HepG2 (cell line): ENCODE results near the gene SPATC1L. TPM values are rescaled to one million over a fixed set of nuclear protein-coding genes. Genes with fewer than 3 reads are reported as not detected.
"Not testable (repeated sequence)": the region's sequence is repeated elsewhere in the genome, so short reads cannot be mapped to it uniquely, and the experiment has no call there.

Experiments
- ATAC-seq: fragments of 200-7000 bp; cut with Tn5 transposase; 3 replicates; pipeline ENCODE4 v1.9.1; 2020; ENCODE audit warnings: mild to moderate bottlenecking, moderate library complexity
- BruUV-seq: library from RNA; stranded (reverse); fragments of 400-500 nt; replicated peaks from 2 replicates; lab custom pipeline; 2021; lab: Mats Ljungman, UMichigan
- CTCF ChIA-PET: fragments of 300-600 bp; formaldehyde crosslinking; extraction: SDS; loops from one replicate; lab custom pipeline; 2021; ENCODE audit warnings: low total read pairs, inconsistent platforms, low intra/inter-chr PET ratio; lab: Yijun Ruan, JAX
- POLR2A ChIA-PET: fragments of 350-600 bp; sonication (Branson Sonifier 250); formaldehyde crosslinking; loops from one replicate; lab custom pipeline; 2020; ENCODE audit warnings: antibody characterized with exemption, inconsistent platforms; lab: Yijun Ruan, JAX
- DNase-seq: peaks from one replicate; pipeline ENCODE4 v3.0.0-alpha.2; 2015; ENCODE audit warnings: low spot score
- FAIRE-seq: peaks from 3 replicates; lab custom pipeline; 2011; peaks lifted over from hg19 to GRCh38; lab: Jason Lieb, UNC
- H2AFZ ChIP-seq: one replicate; pipeline ENCODE4 v1.6.1; 2011; ENCODE audit warnings: low read length, inconsistent platforms
- H3K27ac ChIP-seq: fragments of 300-600 bp; 3 replicates; pipeline ENCODE4 v1.8.0; 2011; ENCODE audit warnings: mixed run types, mild to moderate bottlenecking, mixed read lengths, low read length, inconsistent platforms; ENCODE audit not compliant: insufficient read depth; ENCODE audit errors: extremely low read length
- H3K27me3 ChIP-seq, 2 experiments: fragments of 200-600 bp in 1 of 2; 2 replicates in 1 of 2; 3 replicates in 1 of 2; pipeline versions ENCODE4 v1.6.0 to v1.8.0; 2011; ENCODE audit warnings: low read length in 2 of 2, mild to moderate bottlenecking in 2 of 2, moderate library complexity in 2 of 2, inconsistent platforms in 1 of 2; ENCODE audit not compliant: insufficient read depth in 2 of 2, control insufficient read depth in 1 of 2
- H3K36me3 ChIP-seq, 2 experiments: fragments of 200-600 bp in 1 of 2; replicated peaks in 1 of 2; 2 replicates in 1 of 2; 3 replicates in 1 of 2; pipeline versions ENCODE4 v1.5.1 to v1.8.0; 2011; ENCODE audit warnings: low read length in 2 of 2, inconsistent platforms in 1 of 2; ENCODE audit not compliant: insufficient read depth in 2 of 2, control insufficient read depth in 1 of 2
- H3K4me1 ChIP-seq: 2 replicates; pipeline ENCODE4 v1.5.1; 2012; ENCODE audit warnings: low read length, inconsistent platforms; ENCODE audit not compliant: insufficient read depth
- H3K4me2 ChIP-seq: 2 replicates; pipeline ENCODE4 v1.6.0; 2011; ENCODE audit warnings: low read depth, low read length, inconsistent platforms
- H3K4me3 ChIP-seq, 3 experiments: fragments of 200-600 bp in 1 of 3; sonication (generic), shearing (Covaris generic) in 1 of 3; replicated peaks in 1 of 3; 2 replicates each; pipeline ENCODE4 v1.5.1; 2011 to 2016; ENCODE audit warnings: low read length in 3 of 3, inconsistent platforms in 2 of 3, low read depth in 2 of 3, mild to moderate bottlenecking in 2 of 3, control low read depth in 1 of 3, mixed read lengths in 1 of 3; ENCODE audit not compliant: insufficient read depth in 1 of 3
- H3K79me2 ChIP-seq: one replicate; pipeline ENCODE4 v1.6.1; 2011; ENCODE audit warnings: low read length, inconsistent platforms; ENCODE audit not compliant: insufficient read depth
- H3K9ac ChIP-seq: 2 replicates; pipeline ENCODE4 v1.6.0; 2011; ENCODE audit warnings: mild to moderate bottlenecking, low read depth, low read length, inconsistent platforms; ENCODE audit not compliant: insufficient read depth
- H3K9me3 ChIP-seq: 2 replicates; pipeline ENCODE4 v1.5.1; 2012; ENCODE audit warnings: mild to moderate bottlenecking, low read length
- H4K20me1 ChIP-seq: 2 replicates; pipeline ENCODE4 v1.6.0; 2011; ENCODE audit warnings: inconsistent platforms, mild to moderate bottlenecking, low read length, moderate library complexity; ENCODE audit not compliant: insufficient read depth
- AFF4 ChIP-seq: sonication (generic); formaldehyde crosslinking; IDR thresholded peaks from 2 replicates; pipeline ENCODE4 v1.4.0; 2020; ENCODE audit warnings: missing genetic modification reagents
- PITX1 ChIP-seq: sonication (generic); formaldehyde crosslinking; IDR thresholded peaks from 2 replicates; pipeline ENCODE4 v1.5.1; 2020; ENCODE audit warnings: mild to moderate bottlenecking, missing genetic modification reagents
- TAF1 ChIP-seq: sonication (generic); formaldehyde crosslinking; IDR thresholded peaks from 2 replicates; pipeline ENCODE4 v1.4.0; 2020; ENCODE audit warnings: missing genetic modification reagents
- TEF ChIP-seq: sonication (generic); formaldehyde crosslinking; IDR thresholded peaks from 2 replicates; pipeline ENCODE4 v1.5.0; 2020; ENCODE audit warnings: missing genetic modification reagents
- ZFP36L2 ChIP-seq: sonication (generic); formaldehyde crosslinking; IDR thresholded peaks from 2 replicates; pipeline ENCODE4 v1.4.0; 2020; ENCODE audit warnings: missing genetic modification reagents
- ZSCAN25 ChIP-seq: sonication (generic); formaldehyde crosslinking; IDR thresholded peaks from 2 replicates; pipeline ENCODE4 v1.8.0; 2022; ENCODE audit warnings: mild to moderate bottlenecking, missing genetic modification reagents
- WGBS: methylation state at CpG from one replicate; pipeline ENCODE4 v1.1.6; 2017; ENCODE audit warnings: low lambda C conversion rate; 5-methylcytosine and 5-hydroxymethylcytosine counted together
- in situ Hi-C: cut with HindIII; loops from 2 replicates; pipeline ENCODE4 v1.10.0; 2017; ENCODE audit warnings: low pct_unique_long_range_greater_than_20kb; ENCODE audit not compliant: extremely low pct_ligation_motif_present
- intact Hi-C: fragments of 100-400 bp; cut with micrococcal nuclease; formaldehyde crosslinking; loops from one replicate; pipeline ENCODE4 v1.10.0; 2022; ENCODE audit not compliant: unreplicated experiment
- polyA plus RNA-seq, 8 experiments: library from polyadenylated mRNA; depleted of rRNA in 3 of 8; stranded (reverse) in 7 of 8; unstranded in 1 of 8; fragments of >200 nt; fragmentation: Illumina TruSeq in 4 of 8; extraction: Trizol in 4 of 8; gene quantifications; 2 replicates each; pipeline versions ENCODE4 v1.2.1 to v1.2.3, GENCODE V29; 2011 to 2016; ENCODE audit warnings: low read depth in 4 of 8, missing spikeins in 1 of 8, mixed read lengths in 1 of 8; ENCODE audit not compliant: insufficient read depth in 1 of 8
- total RNA-seq, 5 experiments: library from RNA; depleted of rRNA; stranded (reverse); fragments of >200 nt; fragmentation: Illumina TruSeq; extraction: Trizol; gene quantifications; 2 replicates each; pipeline ENCODE4 v1.2.3, GENCODE V29; 2016; ENCODE audit warnings: low read depth in 1 of 5

The SPATC1L gene
- total and polyA plus RNA-seq, 2 of the 13 experiments (the other 11 are each of a cell fraction or from before 2014, with no cell fraction given): 1.4 to 3.3 TPM

- BruUV-seq: no TSS peak
- H3K4me1 ChIP-seq: no peaks in the 10 kb centered on the region
- H2AFZ ChIP-seq: no peak overlapping the region
- ChIA-PET CTCF (no interaction called here), POLR2A (no interaction called here)
- no peak overlapping the region for H3K4me3 ChIP-seq
- H3K9me3 ChIP-seq: no peaks in the 10 kb centered on the region
- no peak for FAIRE-seq
- peaks cover 26 to 68% of the 10 kb centered on the region in 2 experiments for H3K36me3 ChIP-seq
- H3K9ac ChIP-seq: no peak overlapping the region
- ATAC-seq: no peak
- intact Hi-C loops: no loop called here
- no peaks in the 10 kb centered on the region for H3K79me2 ChIP-seq
- H3K4me2 ChIP-seq: no peak overlapping the region
- in situ Hi-C loops: no loop called here
- 98% methylated on average over 6 of the region's 6 CpGs for WGBS
- DNase-seq: no peak
- H3K27ac ChIP-seq: no peak overlapping the region
- H4K20me1 ChIP-seq: 0 out of 2 replicates have a peak, but pooled peaks cover 2% of the 10 kb centered on the region
- no peaks in the 10 kb centered on the region for H3K27me3 ChIP-seq
- TF ChIP-seq TEF (CRISPR knock-in tag) (no peak), AFF4 (CRISPR knock-in tag) (no peak), TAF1 (no peak), PITX1 (CRISPR knock-in tag) (no peak), ZFP36L2 (CRISPR knock-in tag) (no peak), ZSCAN25 (CRISPR knock-in tag) (no peak)
Measured at GRCh38 chr21:46202592-46203202, 18.4 kb upstream of the SPATC1L start.

- peaks cover 17 to 68% of the 10 kb centered on the region in 2 experiments for H3K36me3 ChIP-seq
- H3K4me2 ChIP-seq, H3K79me2 ChIP-seq, DNase-seq, BruUV-seq, H3K27ac ChIP-seq, ATAC-seq, in situ Hi-C loops, POLR2A ChIA-PET, intact Hi-C loops, H2AFZ ChIP-seq, H3K4me3 ChIP-seq, H3K27me3 ChIP-seq, H3K9ac ChIP-seq, FAIRE-seq, H4K20me1 ChIP-seq, H3K9me3 ChIP-seq, H3K4me1 ChIP-seq, CTCF ChIA-PET: not testable (repeated sequence)
- WGBS: 94% methylated on average over 4 of the region's 8 CpGs
Measured at GRCh38 chr21:46200877-46201803, 16.9 kb upstream of the SPATC1L start.
